Right cardiac atrium (tissue), 5 donors: Measurements from ENCODE around the gene EEPD1. TPM values are rescaled to one million over a fixed set of nuclear protein-coding genes. Genes with fewer than 3 reads are reported as not detected.

Source experiments
- ATAC-seq, 2 donors: fragments of 200-7000 bp; cut with Tn5 transposase; one replicate each; pipeline versions ENCODE4 v1.8.0 to v1.9.1; 2020; ENCODE audit warnings: moderate library complexity in 2 of 2, mild to moderate bottlenecking in 1 of 2
- DNase-seq, 3 donors: peaks; one replicate each; pipeline ENCODE4 v3.0.0-alpha.2; 2020
- H3K27ac ChIP-seq: one replicate; pipeline ENCODE4 v1.5.1; 2013; ENCODE audit warnings: mild to moderate bottlenecking, low read length, control low read depth, moderate library complexity
- H3K27me3 ChIP-seq: one replicate; pipeline ENCODE4 v1.6.1; 2013; ENCODE audit not compliant: control insufficient read depth, insufficient read depth
- H3K4me1 ChIP-seq: one replicate; pipeline ENCODE4 v1.6.1; 2013; ENCODE audit warnings: low read length; ENCODE audit not compliant: control insufficient read depth, insufficient read depth
- H3K4me3 ChIP-seq: one replicate; pipeline ENCODE4 v1.5.1; 2013; ENCODE audit warnings: low read length, control low read depth
- H3K9me3 ChIP-seq: one replicate; pipeline ENCODE4 v1.6.1; 2013; ENCODE audit warnings: low read length; ENCODE audit not compliant: control insufficient read depth
- WGBS: extraction: QIAGEN DNeasy Blood & Tissue Kit; methylation state at CpG from one replicate; pipeline ENCODE4 v1.1.7; 2013; 5-methylcytosine and 5-hydroxymethylcytosine counted together
- intact Hi-C, 4 donors: fragments of 100-400 bp; cut with DNase I; formaldehyde crosslinking; loops; one replicate each; pipeline versions ENCODE4 v1.11.0 to v1.14.0; 2022 to 2023
- polyA plus RNA-seq: library from polyadenylated mRNA; stranded (reverse); fragments of 200-250 nt; gene quantifications from one replicate; pipeline ENCODE4 v1.2.3, GENCODE V29; 2013
- total RNA-seq, 4 donors: library from RNA; stranded (reverse); fragmentation: NEBNext Ultra II Directional; extraction: Animal tissue kit (Norgen Biotek cat#: 25700); gene quantifications; one replicate each; pipeline ENCODE4 v1.2.1, GENCODE V29; 2021
- donor health status: healthy with polysubstance abuse.
- donor health status: DM: no; HTN: yes; CAD: no.
- donor health status: DM: no; HTN: no; CAD: no.
- donor health status: DM: no; HTN: yes; CAD: no; lungs with severe emphysema.
- donor health status: DM: yes; HTN: yes; CAD: no.

The EEPD1 gene
- total and polyA plus RNA-seq, 5 donors = 3.0 to 7.8 (median 4.4) TPM

GRCh38 chr7:36263095-36263484 is 110.0 kb downstream of the EEPD1 start:
- intact Hi-C loops = no loop called here
- H3K27ac ChIP-seq = no peak overlapping the region
- DNase-seq (no peak), ATAC-seq (no peak)
- H3K4me3 ChIP-seq = no peak overlapping the region
- 97% methylated on average over 5 of the region's 5 CpGs for WGBS
- peaks cover 7% of the 10 kb centered on the region for H3K4me1 ChIP-seq
- H3K9me3 ChIP-seq = no peaks in the 10 kb centered on the region
- no peaks in the 10 kb centered on the region for H3K27me3 ChIP-seq

- ATAC-seq (peak; percentile 59 to 79), DNase-seq (peak in 2 of 3 donors; percentile 43 to 59)
- H3K4me1 ChIP-seq = peaks cover 7% of the 10 kb centered on the region
- H3K27me3 ChIP-seq = no peaks in the 10 kb centered on the region
- intact Hi-C loops = no loop called here
- H3K4me3 ChIP-seq = no peak overlapping the region
- H3K27ac ChIP-seq = no peak overlapping the region
- H3K9me3 ChIP-seq = no peaks in the 10 kb centered on the region
- 52% methylated on average over 7 of the region's 7 CpGs for WGBS
Observed at GRCh38 chr7:36264123-36264801, 111.2 kb downstream of the EEPD1 start.

GRCh38 chr7:36264913-36265516 is 112.0 kb downstream of the EEPD1 start:
- Histone ChIP-seq H3K4me3 (no peak overlapping the region), H3K9me3 (no peaks in the 10 kb centered on the region), H3K27me3 (no peaks in the 10 kb centered on the region), H3K4me1 (peaks cover 7% of the 10 kb centered on the region), H3K27ac (no peak overlapping the region)
- no peak for ATAC-seq
- intact Hi-C loops = no loop called here
- DNase-seq = no peak
- WGBS = 81% methylated on average over 6 of the region's 6 CpGs

- WGBS = 87% methylated on average over 3 of the region's 3 CpGs
- Histone ChIP-seq H3K9me3 (no peaks in the 10 kb centered on the region), H3K27me3 (no peaks in the 10 kb centered on the region), H3K27ac (no peak overlapping the region), H3K4me3 (no peak overlapping the region), H3K4me1 (peaks cover 7% of the 10 kb centered on the region)
- no peak for ATAC-seq
- no peak for DNase-seq
- intact Hi-C loops = no loop called here
Observed at GRCh38 chr7:36265680-36266079, 112.6 kb downstream of the EEPD1 start.

- H3K9me3 ChIP-seq = no peaks in the 10 kb centered on the region
- WGBS = 91% methylated on average over 5 of the region's 5 CpGs
- H3K4me1 ChIP-seq = peaks cover 7% of the 10 kb centered on the region
- ATAC-seq = no peak
- DNase-seq = no peak
- H3K27ac ChIP-seq = no peak overlapping the region
- intact Hi-C loops = no loop called here
- H3K4me3 ChIP-seq = no peak overlapping the region
- no peaks in the 10 kb centered on the region for H3K27me3 ChIP-seq
Observed at GRCh38 chr7:36266190-36266589, 113.1 kb downstream of the EEPD1 start.

GRCh38 chr7:36266683-36267082 is 113.6 kb downstream of the EEPD1 start:
- intact Hi-C loops = no loop called here
- DNase-seq (no peak), ATAC-seq (no peak)
- H3K27me3 ChIP-seq = no peaks in the 10 kb centered on the region
- no peak overlapping the region for H3K4me3 ChIP-seq
- H3K27ac ChIP-seq = no peak overlapping the region
- peaks cover 7% of the 10 kb centered on the region for H3K4me1 ChIP-seq
- no peaks in the 10 kb centered on the region for H3K9me3 ChIP-seq
- over 99% methylated on average over 3 of the region's 3 CpGs for WGBS

GRCh38 chr7:36272211-36272566 is 119.1 kb downstream of the EEPD1 start:
- H3K4me3 ChIP-seq = no peak overlapping the region
- no peaks in the 10 kb centered on the region for H3K9me3 ChIP-seq
- no peak overlapping the region for H3K27ac ChIP-seq
- H3K27me3 ChIP-seq = no peaks in the 10 kb centered on the region
- intact Hi-C loops = no loop called here
- WGBS = 88% methylated on average over 2 of the region's 2 CpGs
- DNase-seq = no peak
- peaks cover 7% of the 10 kb centered on the region for H3K4me1 ChIP-seq
- no peak for ATAC-seq

- intact Hi-C loops = no loop called here
- WGBS = 76% methylated on average over 15 of the region's 15 CpGs
Observed at GRCh38 chr7:36272567-36273269, 119.7 kb downstream of the EEPD1 start.

GRCh38 chr7:36273836-36274235 is 120.8 kb downstream of the EEPD1 start:
- no peak for ATAC-seq
- Histone ChIP-seq H3K9me3 (no peaks in the 10 kb centered on the region), H3K27ac (no peak overlapping the region), H3K4me3 (no peak overlapping the region), H3K27me3 (no peaks in the 10 kb centered on the region), H3K4me1 (peaks cover 12% of the 10 kb centered on the region)
- no peak for DNase-seq
- intact Hi-C loops = no loop called here
- 61% methylated on average over 4 of the region's 4 CpGs for WGBS

More at GRCh38 chr7:36272567-36273269, 119.7 kb downstream of the EEPD1 start:
- Histone ChIP-seq H3K27me3 (no peaks in the 10 kb centered on the region), H3K4me1 (peaks cover 9% of the 10 kb centered on the region), H3K27ac (no peak overlapping the region), H3K9me3 (no peaks in the 10 kb centered on the region), H3K4me3 (no peak overlapping the region)
- DNase-seq (no peak), ATAC-seq (peak in 1 of 2 donors; percentile 14)

GRCh38 chr7:36275735-36276284 is 122.8 kb downstream of the EEPD1 start:
- WGBS = 85% methylated on average over 8 of the region's 8 CpGs

More at GRCh38 chr7:36275735-36276284, 122.8 kb downstream of the EEPD1 start:
- Histone ChIP-seq H3K4me3 (no peak overlapping the region), H3K27me3 (no peaks in the 10 kb centered on the region), H3K4me1 (peaks cover 12% of the 10 kb centered on the region), H3K9me3 (no peaks in the 10 kb centered on the region), H3K27ac (no peak overlapping the region)
- intact Hi-C loops = no loop called here
- no peak for ATAC-seq
- DNase-seq = no peak
